GM23248 (cell line): Measurements from ENCODE around the gene TRIO. TPM values are rescaled to one million over a fixed set of nuclear protein-coding genes. Genes with fewer than 3 reads are reported as not detected.

Source experiments
- DNase-seq: peaks from one replicate; pipeline ENCODE4 v3.0.0-alpha.2; 2015
- H2AFZ ChIP-seq: fragments of 200-600 bp; sonication (generic); 2 replicates; pipeline ENCODE4 v1.6.1; 2016; ENCODE audit warnings: antibody characterized with exemption
- H3F3A ChIP-seq: fragments of 200-600 bp; sonication (generic); 2 replicates; pipeline ENCODE4 v1.6.1; 2016; ENCODE audit warnings: mild to moderate bottlenecking, antibody characterized with exemption, mixed run types; ENCODE audit not compliant: insufficient read depth
- H3K27ac ChIP-seq: fragments of 200-600 bp; sonication (generic); 2 replicates; pipeline ENCODE4 v1.5.1; 2016; ENCODE audit warnings: mild to moderate bottlenecking
- H3K27me3 ChIP-seq: fragments of 200-600 bp; sonication (generic); replicated peaks from 2 replicates; pipeline ENCODE4 v1.6.1; 2016; ENCODE audit warnings: mild to moderate bottlenecking; ENCODE audit not compliant: insufficient read depth
- H3K36me3 ChIP-seq: fragments of 200-600 bp; sonication (generic); 2 replicates; pipeline ENCODE4 v1.6.1; 2016; ENCODE audit warnings: low read depth, mild to moderate bottlenecking
- H3K4me1 ChIP-seq: fragments of 200-600 bp; sonication (generic); 2 replicates; pipeline ENCODE4 v1.6.1; 2016; ENCODE audit warnings: mild to moderate bottlenecking; ENCODE audit not compliant: insufficient read depth
- H3K4me2 ChIP-seq: fragments of 200-600 bp; sonication (generic); one replicate; pipeline ENCODE4 v1.6.1; 2016; ENCODE audit warnings: mild to moderate bottlenecking; ENCODE audit not compliant: unreplicated experiment
- H3K4me3 ChIP-seq: fragments of 200-600 bp; sonication (generic); 2 replicates; pipeline ENCODE4 v1.5.1; 2016; ENCODE audit warnings: mild to moderate bottlenecking
- H3K79me2 ChIP-seq: fragments of 200-600 bp; sonication (generic); 2 replicates; pipeline ENCODE4 v1.6.1; 2016; ENCODE audit warnings: mild to moderate bottlenecking; ENCODE audit not compliant: insufficient read depth
- H3K9ac ChIP-seq: fragments of 200-600 bp; sonication (generic); 2 replicates; pipeline ENCODE4 v1.6.1; 2016; ENCODE audit warnings: mild to moderate bottlenecking
- H3K9me2 ChIP-seq: fragments of 200-600 bp; sonication (generic); 2 replicates; pipeline ENCODE4 v1.6.1; 2016; ENCODE audit warnings: mixed run types, mild to moderate bottlenecking, moderate library complexity; ENCODE audit not compliant: insufficient read depth
- H3K9me3 ChIP-seq: fragments of 200-600 bp; sonication (generic); one replicate; pipeline ENCODE4 v1.6.1; 2017; ENCODE audit warnings: low read depth
- H4K20me1 ChIP-seq: fragments of 200-600 bp; sonication (generic); 2 replicates; pipeline ENCODE4 v1.6.0; 2016; ENCODE audit not compliant: insufficient read depth
- EZH2 ChIP-seq: fragments of 200-600 bp; sonication (generic); IDR thresholded peaks from 2 replicates; pipeline ENCODE4 v1.6.1; 2018; ENCODE audit warnings: antibody characterized with exemption, mild to moderate bottlenecking; ENCODE audit not compliant: insufficient read depth, poor library complexity, severe bottlenecking
- EZH2phosphoT487 ChIP-seq: fragments of 200-600 bp; sonication (generic); IDR thresholded peaks from 2 replicates; pipeline ENCODE4 v1.6.1; 2018; ENCODE audit warnings: antibody characterized with exemption, moderate library complexity, mild to moderate bottlenecking, low read depth; ENCODE audit not compliant: insufficient read depth
- WGBS, 2 experiments: methylation state at CpG; one replicate each; pipeline ENCODE4 v1.1.6; 2015 to 2017; ENCODE audit warnings: low lambda C conversion rate in 2 of 2, low coverage in 1 of 2; ENCODE audit errors: missing lambda C conversion rate in 2 of 2; 5-methylcytosine and 5-hydroxymethylcytosine counted together
- in situ Hi-C: fragments of 300-500 bp; cut with MboI; formaldehyde crosslinking; loops from 2 replicates; pipeline ENCODE4 v1.15.0; 2020
- polyA plus RNA-seq: library from polyadenylated mRNA; unstranded; fragments of >200 nt; fragmentation: Nextera tagmentation; extraction: Ambion mirVana; gene quantifications from 2 replicates; pipeline ENCODE4 v1.2.1, GENCODE V29; 2016
- total RNA-seq: library from RNA; depleted of rRNA; stranded (reverse); fragments of >200 nt; shearing (Covaris generic); gene quantifications from 2 replicates; pipeline ENCODE4 v1.2.3, GENCODE V29; 2014

TRIO gene
- total and polyA plus RNA-seq, 2 experiments from 2014 or later = 28.1 to 198 TPM

GRCh38 chr5:14156650-14157492 is 13.7 kb downstream of the TRIO start:
- in situ Hi-C loops = no loop called here
- no peaks in the 10 kb centered on the region for H3K9me2 ChIP-seq
- H3K36me3 ChIP-seq = 0 out of 2 replicates have a peak, but pooled peaks cover 4% of the 10 kb centered on the region
- H3K27ac ChIP-seq = peak overlapping the region; percentile 94
- peaks cover 88% of the 10 kb centered on the region for H3K4me1 ChIP-seq
- peaks cover 94% of the 10 kb centered on the region for H3K79me2 ChIP-seq
- H3K9me3 ChIP-seq = no peaks in the 10 kb centered on the region
- TF ChIP-seq EZH2phosphoT487 (peak; percentile 97), EZH2 (no peak)
- H3F3A ChIP-seq = peaks cover 98% of the 10 kb centered on the region
- H4K20me1 ChIP-seq = peaks cover 15% of the 10 kb centered on the region
- H3K4me3 ChIP-seq = peak overlapping the region; percentile 63
- DNase-seq = peak; percentile 96
- no peak overlapping the region for H2AFZ ChIP-seq
- H3K27me3 ChIP-seq = no peaks in the 10 kb centered on the region
- H3K9ac ChIP-seq = peak overlapping the region; percentile 71
- peak overlapping the region; percentile 88 for H3K4me2 ChIP-seq
- WGBS, 2 experiments = 1 to 4% methylated on average over 7 to 8 of the region's 8 CpGs

GRCh38 chr5:14157493-14157782 is 14.3 kb downstream of the TRIO start:
- peaks cover 20% of the 10 kb centered on the region for H4K20me1 ChIP-seq
- no peaks in the 10 kb centered on the region for H3K27me3 ChIP-seq
- peaks cover 83% of the 10 kb centered on the region for H3K4me1 ChIP-seq
- H3K9me3 ChIP-seq = no peaks in the 10 kb centered on the region
- 0 out of 2 replicates have a peak, but pooled peaks cover 4% of the 10 kb centered on the region for H3K36me3 ChIP-seq
- H2AFZ ChIP-seq = no peak overlapping the region
- peak overlapping the region; percentile 94 for H3K27ac ChIP-seq
- no peak for TF ChIP-seq EZH2
- no peak for TF ChIP-seq EZH2phosphoT487
- peaks cover 94% of the 10 kb centered on the region for H3K79me2 ChIP-seq
- no peak for DNase-seq
- peak overlapping the region; percentile 63 for H3K4me3 ChIP-seq
- H3F3A ChIP-seq = peaks cover 97% of the 10 kb centered on the region
- peak overlapping the region; percentile 71 for H3K9ac ChIP-seq
- 87 to 97% methylated on average over 3 of the region's 3 CpGs for WGBS, 2 experiments
- H3K9me2 ChIP-seq = no peaks in the 10 kb centered on the region
- in situ Hi-C loops = no loop called here
- peak overlapping the region; percentile 88 for H3K4me2 ChIP-seq

GRCh38 chr5:14158890-14159666 is 15.9 kb downstream of the TRIO start:
- Histone ChIP-seq H3K36me3 (peaks cover 10% of the 10 kb centered on the region), H3K4me1 (peaks cover 66% of the 10 kb centered on the region), H4K20me1 (peaks cover 28% of the 10 kb centered on the region)

GRCh38 chr5:14161825-14162556 is 18.8 kb downstream of the TRIO start:
- Histone ChIP-seq H3K9ac (no peak overlapping the region), H2AFZ (no peak overlapping the region), H3K9me2 (no peaks in the 10 kb centered on the region), H3K9me3 (no peaks in the 10 kb centered on the region), H3K36me3 (peaks cover 10% of the 10 kb centered on the region), H3K4me3 (no peak overlapping the region), H3K27me3 (no peaks in the 10 kb centered on the region), H3K4me2 (no peak overlapping the region), H4K20me1 (peaks cover 32% of the 10 kb centered on the region), H3F3A (peaks cover 98% of the 10 kb centered on the region), H3K27ac (no peak overlapping the region), H3K4me1 (peaks cover 62% of the 10 kb centered on the region), H3K79me2 (peaks cover 99% of the 10 kb centered on the region)
- no peak for TF ChIP-seq EZH2phosphoT487
- no peak for TF ChIP-seq EZH2
- in situ Hi-C loops = no loop called here
- no peak for DNase-seq
- 90 to 92% methylated on average over 7 of the region's 7 CpGs for WGBS, 2 experiments

More at GRCh38 chr5:14158890-14159666, 15.9 kb downstream of the TRIO start:
- in situ Hi-C loops = no loop called here
- no peaks in the 10 kb centered on the region for H3K9me3 ChIP-seq
- H3K9me2 ChIP-seq = no peaks in the 10 kb centered on the region
- H3K4me3 ChIP-seq = no peak overlapping the region
- peak overlapping the region; percentile 94 for H3K27ac ChIP-seq
- no peak overlapping the region for H2AFZ ChIP-seq
- WGBS, 2 experiments = 93 to 94% methylated on average over 11 of the region's 11 CpGs
- no peak overlapping the region for H3K9ac ChIP-seq
- DNase-seq = no peak
- peaks cover 97% of the 10 kb centered on the region for H3F3A ChIP-seq
- TF ChIP-seq EZH2phosphoT487 (no peak), EZH2 (no peak)
- no peak overlapping the region for H3K4me2 ChIP-seq
- H3K27me3 ChIP-seq = no peaks in the 10 kb centered on the region
- peaks cover 94% of the 10 kb centered on the region for H3K79me2 ChIP-seq
